Esophagus squamous epithelium (tissue), 5 donors: Measurements from ENCODE around the gene CSTF2T. TPM values are rescaled to one million over a fixed set of nuclear protein-coding genes. Genes with fewer than 3 reads are reported as not detected.

Source experiments
- DNase-seq: peaks from one replicate; lab custom pipeline; 2025; lab: John Stamatoyannopoulos, UW
- H3K27ac ChIP-seq, 4 donors: fragments of 200-600 bp; sonication (generic); one replicate each; pipeline ENCODE4 v1.5.1; 2016 to 2019; ENCODE audit warnings: mild to moderate bottlenecking in 1 of 4
- H3K27me3 ChIP-seq, 4 donors: fragments of 200-600 bp; sonication (generic); 1 replicate in 3 of 4; 2 replicates in 1 of 4; pipeline versions ENCODE4 v1.5.1 to v1.6.0; 2017 to 2021; ENCODE audit warnings: antibody characterized with exemption in 1 of 4
- H3K36me3 ChIP-seq, 3 donors: fragments of 200-600 bp; sonication (generic); one replicate each; pipeline ENCODE4 v1.5.1; 2016 to 2019
- H3K4me1 ChIP-seq, 3 donors: fragments of 200-600 bp; sonication (generic); one replicate each; pipeline ENCODE4 v1.5.1; 2017 to 2019
- H3K4me3 ChIP-seq, 4 donors: fragments of 200-600 bp; sonication (generic); 1 replicate in 3 of 4; 2 replicates in 1 of 4; pipeline ENCODE4 v1.5.1; 2016 to 2019; ENCODE audit warnings: mild to moderate bottlenecking in 2 of 4, moderate library complexity in 1 of 4
- H3K9me3 ChIP-seq, 3 donors: fragments of 200-600 bp; sonication (generic); one replicate each; pipeline ENCODE4 v1.5.1; 2016 to 2019
- POLR2A ChIP-seq, 4 donors: fragments of 450-650 bp; IDR thresholded peaks; one replicate each; pipeline ENCODE4 v1.6.1; 2017; ENCODE audit warnings: antibody characterized with exemption in 4 of 4, mild to moderate bottlenecking in 4 of 4, moderate library complexity in 3 of 4
- WGBS, 2 donors: methylation state at CpG; one replicate each; pipeline ENCODE4 v1.1.5; 2018; 5-methylcytosine and 5-hydroxymethylcytosine counted together
- intact Hi-C: fragments of 100-400 bp; cut with DNase I; formaldehyde crosslinking; loops from one replicate; pipeline ENCODE4 v1.15.0; 2022
- total RNA-seq, 4 donors: library from RNA; depleted of rRNA; stranded (reverse); fragments of >200 nt; gene quantifications; one replicate each; pipeline ENCODE4 v1.1.0, GENCODE V29; 2016
- TF ChIP-seq, protein P1 (sequence below), 6 experiments: fragments of 450-650 bp in 4 of 6; fragments of 200-600 bp in 2 of 6; sonication (generic) in 2 of 6; IDR thresholded peaks; one replicate each; pipeline ENCODE4 v1.5.1; 2016 to 2019; ENCODE audit warnings: antibody characterized with exemption in 6 of 6, mild to moderate bottlenecking in 4 of 6, moderate library complexity in 4 of 6
- donor health status: DM: yes; HTN: yes; CAD: no.

Gene CSTF2T
- total RNA-seq, 4 donors from 2014 or later = 8.1 to 15.3 (median 12.6) TPM

DNA sequence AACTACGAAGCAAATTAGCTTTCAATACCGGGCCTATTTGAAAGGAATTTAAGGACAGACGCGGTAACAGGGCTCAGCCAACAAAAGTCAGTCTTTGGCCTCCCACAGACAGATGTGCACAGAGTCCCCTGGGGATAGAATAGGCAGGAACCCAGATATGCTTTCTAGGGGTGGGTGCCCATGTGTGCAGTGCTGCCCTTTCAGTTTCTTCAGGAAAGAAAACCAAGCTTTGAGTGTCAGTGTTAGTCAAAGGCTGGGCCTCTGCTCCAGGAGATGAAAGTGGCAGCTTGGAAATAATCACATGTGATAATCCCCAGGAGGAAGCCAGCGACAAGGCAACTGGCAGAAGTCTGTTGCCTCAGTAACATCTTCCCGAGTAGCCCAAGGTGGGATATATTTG, 43.8 kb upstream of the CSTF2T start:
- H3K4me1 ChIP-seq = no peaks in the 10 kb centered on the region
- intact Hi-C loops = no loop called here

DNA sequence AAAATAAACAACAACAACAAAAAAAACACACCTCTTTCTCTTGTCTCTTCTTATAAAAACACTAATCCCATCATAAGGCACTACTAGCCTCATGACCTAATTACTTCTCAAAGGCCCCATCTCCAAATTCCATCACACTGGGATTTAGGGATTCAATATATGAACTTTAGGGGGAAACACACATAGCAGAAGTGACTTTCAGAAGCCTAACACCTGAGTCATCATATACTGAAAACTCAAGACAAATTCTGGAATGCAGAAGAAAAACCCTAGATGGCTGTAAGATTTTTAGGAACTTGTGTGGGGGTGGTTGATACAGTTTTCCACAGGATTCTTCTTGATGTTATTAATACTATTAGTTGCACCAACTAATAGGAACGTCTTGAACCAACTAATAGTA, 33.7 kb upstream of the CSTF2T start:
- Histone ChIP-seq H3K27me3 (no peaks in the 10 kb centered on the region), H3K9me3 (no peaks in the 10 kb centered on the region), H3K36me3 (no peaks in the 10 kb centered on the region), H3K4me1 (no peaks in the 10 kb centered on the region), H3K4me3 (no peak overlapping the region), H3K27ac (no peak overlapping the region)
- 61 to 63% methylated on average over 1 of the region's 1 CpG for WGBS, 2 donors
- intact Hi-C loops = no loop called here
- no peak for DNase-seq
- TF ChIP-seq POLR2A (IDR thresholded peaks at IDR 0.05) = no peak
- TF ChIP-seq, protein P1, sequence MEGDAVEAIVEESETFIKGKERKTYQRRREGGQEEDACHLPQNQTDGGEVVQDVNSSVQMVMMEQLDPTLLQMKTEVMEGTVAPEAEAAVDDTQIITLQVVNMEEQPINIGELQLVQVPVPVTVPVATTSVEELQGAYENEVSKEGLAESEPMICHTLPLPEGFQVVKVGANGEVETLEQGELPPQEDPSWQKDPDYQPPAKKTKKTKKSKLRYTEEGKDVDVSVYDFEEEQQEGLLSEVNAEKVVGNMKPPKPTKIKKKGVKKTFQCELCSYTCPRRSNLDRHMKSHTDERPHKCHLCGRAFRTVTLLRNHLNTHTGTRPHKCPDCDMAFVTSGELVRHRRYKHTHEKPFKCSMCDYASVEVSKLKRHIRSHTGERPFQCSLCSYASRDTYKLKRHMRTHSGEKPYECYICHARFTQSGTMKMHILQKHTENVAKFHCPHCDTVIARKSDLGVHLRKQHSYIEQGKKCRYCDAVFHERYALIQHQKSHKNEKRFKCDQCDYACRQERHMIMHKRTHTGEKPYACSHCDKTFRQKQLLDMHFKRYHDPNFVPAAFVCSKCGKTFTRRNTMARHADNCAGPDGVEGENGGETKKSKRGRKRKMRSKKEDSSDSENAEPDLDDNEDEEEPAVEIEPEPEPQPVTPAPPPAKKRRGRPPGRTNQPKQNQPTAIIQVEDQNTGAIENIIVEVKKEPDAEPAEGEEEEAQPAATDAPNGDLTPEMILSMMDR (IDR thresholded peaks at IDR 0.05) = no peak

More for the DNA sequence above, 43.8 kb upstream of the CSTF2T start:
- no peaks in the 10 kb centered on the region for H3K27me3 ChIP-seq
- DNase-seq = no peak
- WGBS, 2 donors = 60 to 77% methylated on average over 6 of the region's 6 CpGs
- no peaks in the 10 kb centered on the region for H3K9me3 ChIP-seq
- H3K4me3 ChIP-seq = no peak overlapping the region
- no peaks in the 10 kb centered on the region for H3K36me3 ChIP-seq
- TF ChIP-seq, protein P1 (IDR thresholded peaks at IDR 0.05) = no peak
- TF ChIP-seq POLR2A (IDR thresholded peaks at IDR 0.05) = no peak
- H3K27ac ChIP-seq = no peak overlapping the region

DNA sequence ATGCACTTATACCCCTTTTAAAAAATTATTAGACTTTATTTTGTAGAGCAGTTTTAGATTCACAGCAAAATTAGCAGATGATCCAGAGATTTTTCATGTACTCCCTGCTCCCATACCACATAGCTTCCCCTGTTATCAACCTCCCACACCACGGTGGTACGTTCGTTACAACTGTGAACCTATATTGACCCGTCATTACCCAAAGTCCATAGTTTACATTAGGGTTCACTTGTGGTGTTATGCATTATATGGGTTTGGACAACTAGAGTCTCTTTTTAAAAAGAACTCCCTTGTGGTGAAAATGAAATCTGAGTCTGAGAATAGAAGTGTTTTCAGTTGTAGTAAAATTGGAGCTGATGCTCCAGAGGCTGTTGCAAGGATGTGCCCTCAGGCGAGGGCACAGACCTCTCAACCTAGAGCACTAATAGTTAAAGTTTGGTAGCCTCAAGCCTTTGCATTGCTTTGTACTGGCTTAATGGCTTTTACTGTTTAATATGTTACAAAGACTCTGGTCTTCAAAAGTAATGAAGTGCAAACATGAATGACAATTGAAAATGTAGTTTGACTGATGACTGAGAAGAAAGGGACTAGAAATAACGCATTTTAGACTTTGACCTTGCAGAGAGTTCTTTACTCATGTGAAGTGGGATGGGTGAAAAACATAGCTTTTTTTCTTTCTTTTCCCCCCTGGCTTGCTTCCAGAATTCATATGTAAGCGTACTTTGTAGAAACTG, 30.6 kb upstream of the CSTF2T start:
- Histone ChIP-seq H3K9me3 (no peaks in the 10 kb centered on the region), H3K4me3 (no peak overlapping the region), H3K27me3 (no peaks in the 10 kb centered on the region), H3K4me1 (no peaks in the 10 kb centered on the region), H3K27ac (no peak overlapping the region), H3K36me3 (no peaks in the 10 kb centered on the region)
- TF ChIP-seq, protein P1 (IDR thresholded peaks at IDR 0.05) = no peak
- no peak for TF ChIP-seq POLR2A (IDR thresholded peaks at IDR 0.05)
- 68 to 73% methylated on average over 7 of the region's 7 CpGs for WGBS, 2 donors
- intact Hi-C loops = no loop called here
- no peak for DNase-seq

DNA sequence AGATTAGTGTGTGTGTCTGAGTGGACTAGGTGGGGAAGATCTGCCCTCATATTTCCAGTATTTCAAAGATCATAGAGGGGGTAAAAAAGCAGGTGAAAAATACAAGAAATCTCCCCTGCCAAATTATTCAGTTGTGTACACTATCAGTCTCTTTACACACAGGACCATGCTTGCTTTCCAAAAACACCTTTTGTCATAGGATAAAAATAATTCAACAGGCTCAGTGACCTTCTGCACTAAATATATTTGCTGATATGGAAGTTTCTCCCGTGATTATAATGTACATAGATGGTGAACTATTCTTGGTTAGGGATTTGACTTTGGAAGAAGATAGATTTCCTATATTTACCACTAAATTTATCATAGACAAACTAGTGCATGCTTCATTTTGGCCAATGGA, 24.6 kb upstream of the CSTF2T start:
- H3K9me3 ChIP-seq = no peaks in the 10 kb centered on the region
- TF ChIP-seq, protein P1 (IDR thresholded peaks at IDR 0.05) = no peak
- TF ChIP-seq POLR2A (IDR thresholded peaks at IDR 0.05) = no peak
- H3K27ac ChIP-seq = no peak overlapping the region
- no peaks in the 10 kb centered on the region for H3K36me3 ChIP-seq
- H3K4me1 ChIP-seq = peaks cover 0 to under 1% (median under 1%) of the 10 kb centered on the region in 3 donors
- no peaks in the 10 kb centered on the region for H3K27me3 ChIP-seq
- WGBS, 2 donors = 48 to 70% methylated on average over 1 of the region's 1 CpG
- intact Hi-C loops = no loop called here
- no peak for DNase-seq
- H3K4me3 ChIP-seq = no peak overlapping the region

DNA sequence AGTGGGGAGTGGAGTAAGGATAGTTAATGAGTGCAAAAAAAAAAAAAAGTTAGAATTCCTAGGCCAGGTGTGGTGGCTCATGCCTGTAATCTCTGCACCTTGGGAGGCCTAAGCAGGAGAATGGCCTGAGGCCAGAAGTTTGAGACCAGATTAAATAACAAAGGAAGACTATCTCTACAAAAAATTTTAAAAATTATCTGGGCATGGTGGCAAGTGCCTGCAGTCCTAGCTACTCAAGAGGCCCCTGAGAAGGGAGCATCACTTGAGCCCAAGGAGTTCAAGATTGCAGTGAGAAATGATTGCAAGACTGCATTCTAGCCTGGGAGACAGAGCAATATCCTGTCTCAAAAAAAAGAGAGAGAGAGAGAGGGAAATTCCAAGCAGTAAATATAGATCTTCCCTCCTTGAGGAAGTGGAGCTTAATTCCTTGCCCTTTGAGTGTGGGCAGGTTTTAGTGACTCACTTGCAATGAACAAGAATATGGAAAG, 19.5 kb upstream of the CSTF2T start:
- DNase-seq = no peak
- Histone ChIP-seq H3K9me3 (no peaks in the 10 kb centered on the region), H3K27ac (no peak overlapping the region), H3K4me3 (no peak overlapping the region), H3K27me3 (no peaks in the 10 kb centered on the region), H3K4me1 (peaks cover 0 to 4% (median 4%) of the 10 kb centered on the region in 3 donors), H3K36me3 (no peaks in the 10 kb centered on the region)
- TF ChIP-seq POLR2A (IDR thresholded peaks at IDR 0.05) = no peak
- TF ChIP-seq, protein P1 (IDR thresholded peaks at IDR 0.05) = no peak
- intact Hi-C loops = no loop called here
